IPS-15b (cell line): ENCODE results near the gene MAP2K5.

ENCODE experiments used
- H3K27me3 ChIP-seq: one replicate; pipeline ENCODE4 v1.6.1; 2013; ENCODE audit warnings: low read length; ENCODE audit not compliant: control insufficient read depth, insufficient read depth
- H3K36me3 ChIP-seq: one replicate; pipeline ENCODE4 v1.6.1; 2013; ENCODE audit warnings: low read length; ENCODE audit not compliant: control insufficient read depth, insufficient read depth
- H3K4me1 ChIP-seq: one replicate; pipeline ENCODE4 v1.6.1; 2013; ENCODE audit warnings: mild to moderate bottlenecking, low read length; ENCODE audit not compliant: control insufficient read depth, insufficient read depth
- H3K4me3 ChIP-seq: one replicate; pipeline ENCODE4 v1.5.1; 2013; ENCODE audit warnings: low read depth, low read length
- H3K9ac ChIP-seq: one replicate; pipeline ENCODE4 v1.6.1; 2013; ENCODE audit warnings: low read depth, mild to moderate bottlenecking, low read length
- H3K9me3 ChIP-seq: one replicate; pipeline ENCODE4 v1.6.1; 2013; ENCODE audit warnings: mild to moderate bottlenecking, low read length; ENCODE audit not compliant: control insufficient read depth, insufficient read depth

The MAP2K5 gene

DNA sequence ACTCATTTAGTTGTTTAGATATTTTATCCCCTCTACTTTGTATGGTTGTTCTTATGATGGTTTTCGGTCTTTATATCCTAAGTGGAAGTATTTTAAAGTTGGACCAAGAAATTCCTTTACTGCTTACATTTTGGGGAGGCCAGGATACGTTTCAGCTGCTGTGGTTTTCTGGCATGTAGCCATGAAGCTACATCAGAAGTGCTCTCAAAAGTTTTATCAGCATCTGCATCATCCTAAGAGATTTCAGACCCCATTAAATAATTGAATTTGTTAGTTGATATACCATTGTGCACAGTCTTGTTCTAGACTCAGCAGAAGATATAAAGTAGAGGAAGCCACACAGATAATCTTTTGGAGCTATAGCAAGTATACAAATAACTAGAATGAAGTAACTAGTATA is 232.7 kb downstream of the MAP2K5 start:
- H3K4me1 ChIP-seq, result peaks cover 18% of the 10 kb centered on the region
- H3K36me3 ChIP-seq, result no peaks in the 10 kb centered on the region
- H3K27me3 ChIP-seq, result no peaks in the 10 kb centered on the region
- no peak overlapping the region for H3K4me3 ChIP-seq
- H3K9me3 ChIP-seq, result no peaks in the 10 kb centered on the region
- H3K9ac ChIP-seq, result no peak overlapping the region

GRCh38 chr15:67775998-67776397 is 233.5 kb downstream of the MAP2K5 start:
- peaks cover 14% of the 10 kb centered on the region for H3K4me1 ChIP-seq
- no peaks in the 10 kb centered on the region for H3K36me3 ChIP-seq
- H3K27me3 ChIP-seq, result no peaks in the 10 kb centered on the region
- H3K9me3 ChIP-seq, result no peaks in the 10 kb centered on the region
- no peak overlapping the region for H3K4me3 ChIP-seq
- H3K9ac ChIP-seq, result no peak overlapping the region

- Histone ChIP-seq H3K4me3 (no peak overlapping the region), H3K9ac (no peak overlapping the region), H3K4me1 (peaks cover 10% of the 10 kb centered on the region), H3K27me3 (no peaks in the 10 kb centered on the region), H3K36me3 (no peaks in the 10 kb centered on the region), H3K9me3 (no peaks in the 10 kb centered on the region)
Observed at GRCh38 chr15:67776600-67776999, 234.1 kb downstream of the MAP2K5 start.

DNA sequence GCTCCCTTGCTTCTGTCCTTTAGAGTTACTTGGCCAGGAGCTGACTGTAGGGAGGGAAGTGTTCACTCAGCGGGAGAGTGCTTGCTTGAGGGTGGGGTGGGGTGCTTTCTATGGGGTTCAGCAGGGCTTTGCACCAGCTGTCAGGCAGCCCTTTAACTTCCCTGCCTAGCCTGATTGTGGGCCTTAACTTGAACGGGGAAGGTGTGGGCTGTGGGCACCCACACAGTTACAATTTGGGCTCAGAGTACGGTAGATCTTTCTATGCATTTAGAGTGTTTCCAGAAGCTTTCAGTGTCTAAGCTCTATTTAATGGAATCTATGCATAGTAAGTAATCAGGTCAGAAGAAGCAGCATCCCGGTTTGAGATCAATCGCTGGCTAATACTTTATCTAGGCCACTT is 234.6 kb downstream of the MAP2K5 start:
- H3K9me3 ChIP-seq, result no peaks in the 10 kb centered on the region
- H3K4me1 ChIP-seq, result peaks cover 12% of the 10 kb centered on the region
- no peaks in the 10 kb centered on the region for H3K36me3 ChIP-seq
- H3K4me3 ChIP-seq, result no peak overlapping the region
- H3K27me3 ChIP-seq, result no peaks in the 10 kb centered on the region
- no peak overlapping the region for H3K9ac ChIP-seq

GRCh38 chr15:67777773-67778172 is 235.3 kb downstream of the MAP2K5 start:
- no peak overlapping the region for H3K9ac ChIP-seq
- no peaks in the 10 kb centered on the region for H3K9me3 ChIP-seq
- no peaks in the 10 kb centered on the region for H3K27me3 ChIP-seq
- no peaks in the 10 kb centered on the region for H3K36me3 ChIP-seq
- H3K4me3 ChIP-seq, result no peak overlapping the region
- peaks cover 17% of the 10 kb centered on the region for H3K4me1 ChIP-seq

DNA sequence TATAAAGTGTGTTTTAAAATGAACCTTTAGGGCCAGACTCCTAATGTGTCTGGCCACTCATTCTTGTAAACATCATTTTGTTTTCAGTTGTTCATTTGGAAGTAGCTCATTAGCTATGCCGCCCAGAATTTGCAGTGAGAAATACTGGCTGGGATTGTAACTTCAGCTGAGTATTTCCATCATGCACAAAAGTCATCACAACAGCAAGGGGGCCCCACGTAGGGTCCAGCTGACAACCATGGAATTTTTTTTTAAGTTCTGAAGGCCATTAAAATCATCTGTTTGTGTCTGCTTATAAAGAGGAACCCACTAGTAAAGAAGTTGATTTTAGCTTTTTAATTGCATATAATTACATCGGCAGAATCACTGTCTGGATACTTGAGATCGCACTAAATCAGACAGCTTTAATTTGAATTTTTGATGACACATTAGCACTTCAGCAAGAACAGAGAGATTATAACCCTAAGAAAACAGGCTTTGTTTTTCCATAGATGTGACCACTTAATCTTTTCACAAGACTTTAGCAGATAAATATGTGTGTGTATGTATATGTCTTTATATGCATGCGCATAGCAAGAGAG is 236.6 kb downstream of the MAP2K5 start:
- no peak overlapping the region for H3K9ac ChIP-seq
- no peak overlapping the region for H3K4me3 ChIP-seq
- peaks cover 17% of the 10 kb centered on the region for H3K4me1 ChIP-seq
- no peaks in the 10 kb centered on the region for H3K9me3 ChIP-seq
- no peaks in the 10 kb centered on the region for H3K27me3 ChIP-seq
- no peaks in the 10 kb centered on the region for H3K36me3 ChIP-seq

- Histone ChIP-seq H3K9me3 (no peaks in the 10 kb centered on the region), H3K9ac (no peak overlapping the region), H3K36me3 (no peaks in the 10 kb centered on the region), H3K4me1 (peaks cover 21% of the 10 kb centered on the region), H3K27me3 (no peaks in the 10 kb centered on the region), H3K4me3 (no peak overlapping the region)
Observed at GRCh38 chr15:67779549-67780111, 237.1 kb downstream of the MAP2K5 start.

DNA sequence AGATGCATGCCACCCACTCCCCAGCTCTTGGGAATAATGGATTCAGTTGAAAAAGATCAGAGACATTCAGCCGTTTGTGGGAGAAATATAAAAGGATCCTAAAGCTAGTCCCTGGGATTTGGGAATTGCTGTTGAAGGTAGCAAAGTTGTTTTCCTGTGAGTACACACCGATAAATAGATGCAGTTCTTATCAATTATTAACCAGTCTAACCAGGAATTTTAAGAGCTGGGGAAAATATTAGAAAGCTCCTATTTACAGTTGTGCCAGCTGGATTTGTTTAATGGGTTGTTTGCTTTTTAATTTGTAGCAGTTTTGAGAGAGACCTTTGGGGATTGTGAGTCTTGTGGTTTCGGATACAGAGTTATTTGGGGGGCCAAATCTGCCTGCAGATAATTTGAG is 238.6 kb downstream of the MAP2K5 start:
- H3K4me1 ChIP-seq, result peaks cover 21% of the 10 kb centered on the region

GRCh38 chr15:67781907-67782690 is 239.6 kb downstream of the MAP2K5 start:
- no peaks in the 10 kb centered on the region for H3K27me3 ChIP-seq
- no peak overlapping the region for H3K9ac ChIP-seq
- H3K4me3 ChIP-seq, result no peak overlapping the region
- peaks cover 17% of the 10 kb centered on the region for H3K4me1 ChIP-seq
- no peaks in the 10 kb centered on the region for H3K9me3 ChIP-seq
- H3K36me3 ChIP-seq, result no peaks in the 10 kb centered on the region

More for the DNA sequence above, 238.6 kb downstream of the MAP2K5 start:
- Histone ChIP-seq H3K27me3 (no peaks in the 10 kb centered on the region), H3K9ac (no peak overlapping the region), H3K36me3 (no peaks in the 10 kb centered on the region), H3K9me3 (no peaks in the 10 kb centered on the region), H3K4me3 (no peak overlapping the region)

DNA sequence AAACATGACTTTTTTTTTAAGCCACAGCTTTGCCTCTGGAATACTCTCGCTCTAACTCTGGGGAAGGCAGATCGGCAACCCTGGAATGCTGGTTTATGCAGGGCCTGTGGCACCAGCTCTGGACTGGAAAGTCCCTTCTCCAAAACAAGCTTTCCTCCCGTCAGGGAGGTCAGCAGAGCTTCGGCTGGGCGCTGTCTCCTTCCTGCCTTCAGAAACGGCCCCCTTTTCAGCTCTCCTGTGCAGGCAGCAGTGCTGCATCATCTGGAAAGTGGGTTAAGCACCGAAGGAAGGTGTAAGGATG is 240.1 kb downstream of the MAP2K5 start:
- no peaks in the 10 kb centered on the region for H3K36me3 ChIP-seq
- H3K27me3 ChIP-seq, result no peaks in the 10 kb centered on the region
- no peak overlapping the region for H3K9ac ChIP-seq
- peaks cover 23% of the 10 kb centered on the region for H3K4me1 ChIP-seq
- H3K9me3 ChIP-seq, result no peaks in the 10 kb centered on the region
- H3K4me3 ChIP-seq, result no peak overlapping the region

DNA sequence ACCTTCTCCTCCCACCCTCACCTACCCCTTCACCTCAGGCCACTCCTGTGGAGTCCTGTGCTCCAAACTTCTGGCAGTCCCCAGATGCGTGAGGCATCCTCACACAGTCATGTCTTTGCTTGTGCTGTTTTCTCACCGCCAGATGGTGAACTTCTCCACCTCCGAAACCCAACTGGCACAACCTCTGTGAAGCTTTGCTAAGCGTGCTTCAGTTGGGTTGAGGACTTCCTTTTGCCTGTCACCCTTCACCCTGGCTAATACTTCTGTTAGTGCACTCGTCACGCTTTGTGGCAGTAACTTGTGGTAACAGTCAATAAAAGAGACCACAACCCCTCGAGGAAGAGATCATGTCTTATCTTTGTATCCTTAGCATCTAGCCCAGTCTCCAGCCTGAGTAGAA is 240.8 kb downstream of the MAP2K5 start:
- Histone ChIP-seq H3K4me1 (peaks cover 23% of the 10 kb centered on the region), H3K9me3 (no peaks in the 10 kb centered on the region), H3K9ac (no peak overlapping the region), H3K27me3 (no peaks in the 10 kb centered on the region), H3K4me3 (no peak overlapping the region), H3K36me3 (no peaks in the 10 kb centered on the region)

DNA sequence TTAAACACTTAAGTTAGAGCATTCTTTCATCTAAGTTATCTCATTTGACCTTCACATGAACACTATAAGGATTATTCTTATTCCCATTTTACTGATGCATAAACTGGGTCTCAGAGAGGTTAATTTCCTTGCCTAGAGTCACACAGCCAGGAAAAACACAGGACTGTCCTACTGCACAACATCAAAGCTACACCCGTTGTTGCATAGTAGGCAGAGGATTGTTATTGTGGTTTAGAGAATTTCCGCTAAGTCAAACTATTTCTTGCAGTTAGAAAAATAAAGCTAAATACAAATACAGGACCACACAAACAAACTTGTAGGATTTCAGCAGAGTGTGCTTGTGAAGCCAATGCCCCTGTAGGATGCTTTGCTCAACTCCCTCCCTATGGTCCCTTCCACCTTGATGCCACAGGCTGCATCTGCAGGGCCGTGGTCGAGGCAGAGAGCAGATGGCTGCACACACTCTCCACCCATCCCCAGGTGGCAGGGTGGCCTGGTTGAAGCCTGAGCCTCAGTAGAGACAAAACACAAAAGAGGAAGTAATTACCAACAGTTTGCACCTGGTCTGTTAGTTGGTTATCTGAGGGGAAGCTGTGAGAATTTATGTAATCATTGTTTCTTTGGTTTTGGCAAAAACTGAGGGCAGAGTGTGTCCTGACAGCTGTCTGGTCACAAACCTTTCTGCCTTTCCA is 241.7 kb downstream of the MAP2K5 start:
- Histone ChIP-seq H3K27me3 (no peaks in the 10 kb centered on the region), H3K9me3 (no peaks in the 10 kb centered on the region), H3K4me1 (peaks cover 23% of the 10 kb centered on the region), H3K36me3 (no peaks in the 10 kb centered on the region), H3K9ac (no peak overlapping the region), H3K4me3 (no peak overlapping the region)
